ENCODE data around the gene HOXD9.

Gene HOXD9

DNA sequence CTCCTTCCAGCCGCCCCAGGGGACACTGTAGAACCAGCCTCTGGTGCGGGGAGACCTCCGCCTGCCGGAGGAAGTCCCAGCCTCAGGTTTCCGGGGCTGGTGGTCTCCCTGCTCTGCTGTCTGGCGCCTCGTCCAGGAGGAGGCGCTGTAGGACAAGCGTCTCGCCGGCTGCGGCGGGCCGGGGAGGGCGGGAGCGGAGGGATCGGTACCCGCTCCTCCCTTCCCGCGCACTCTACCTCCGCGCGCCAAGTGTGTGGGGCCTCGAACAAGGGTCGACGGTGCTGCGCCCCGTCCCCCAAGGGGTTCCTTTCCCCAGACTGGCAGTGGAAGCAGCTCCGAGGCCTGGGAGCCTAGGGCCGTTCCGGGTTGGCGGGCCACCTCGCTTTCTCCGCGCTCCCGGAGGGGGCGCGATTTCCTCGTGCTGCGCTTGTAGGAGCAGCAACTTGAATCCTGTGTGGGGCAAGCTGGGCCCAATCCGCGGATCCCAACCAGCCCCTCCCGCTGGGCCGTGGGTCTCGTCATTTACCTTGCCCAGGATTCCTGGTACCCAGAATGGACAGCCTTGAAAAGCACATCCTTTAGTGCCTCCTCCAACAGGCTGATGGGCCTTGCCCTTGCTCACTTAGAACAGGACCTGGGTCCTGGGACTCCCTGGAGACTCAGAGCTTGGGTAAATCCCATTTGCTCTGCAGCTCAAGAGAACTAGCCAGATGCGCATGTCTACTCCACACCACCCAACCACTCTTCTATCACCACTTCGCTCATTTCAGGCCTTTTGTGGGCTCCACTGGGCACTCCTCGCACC lies 18.2 kb downstream of the HOXD9 start:
- peak; percentile 53 for DNase-seq

- DNase-seq, result no peak
Measured at GRCh38 chr2:176142281-176142680, 19.8 kb downstream of the HOXD9 start.

DNA sequence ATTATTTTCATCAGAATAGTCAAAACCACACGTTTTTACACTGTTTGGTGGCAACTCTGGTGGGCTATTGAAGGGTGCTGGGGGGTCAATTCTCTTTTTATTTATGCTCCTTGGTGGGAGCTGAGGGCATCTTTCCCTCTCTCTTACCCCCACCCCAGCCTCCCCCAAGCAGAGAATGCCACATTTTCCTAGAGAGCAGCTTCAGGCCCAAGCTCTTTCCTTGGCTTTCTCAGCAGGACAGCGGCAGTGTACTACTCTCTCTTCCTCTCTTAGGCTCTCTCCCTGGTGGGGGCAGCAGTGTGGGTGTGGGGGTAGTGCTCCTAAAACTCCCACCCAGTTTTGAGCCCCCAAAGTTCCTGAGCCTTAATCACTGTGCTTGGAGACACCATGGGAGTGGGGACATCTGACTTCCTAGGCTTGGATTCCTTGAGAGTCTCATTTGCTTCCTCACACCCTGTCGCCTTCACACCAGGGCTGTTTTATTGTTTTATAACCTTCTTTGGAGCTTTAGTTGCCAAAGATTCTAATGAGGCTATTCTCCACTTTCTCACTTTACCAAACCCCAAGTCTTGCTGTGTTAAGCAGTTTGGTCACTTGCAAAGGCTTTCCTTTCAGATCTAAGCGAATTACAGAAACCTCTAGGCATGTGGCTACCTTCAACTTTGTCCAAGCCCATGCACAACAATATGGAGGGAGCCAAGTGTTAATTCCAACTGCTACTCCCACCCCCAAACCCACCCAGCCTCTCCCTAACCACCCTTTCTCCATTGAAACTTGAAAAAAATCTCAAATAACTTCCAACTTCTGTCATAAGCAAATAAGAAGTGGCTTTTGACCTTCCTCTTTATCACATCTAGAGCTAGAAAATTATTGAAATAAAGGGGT lies 22.8 kb downstream of the HOXD9 start:
- DNase-seq, result no peak

- DNase-seq, result no peak
Measured at GRCh38 chr2:176146101-176146500, 23.6 kb downstream of the HOXD9 start.

DNA sequence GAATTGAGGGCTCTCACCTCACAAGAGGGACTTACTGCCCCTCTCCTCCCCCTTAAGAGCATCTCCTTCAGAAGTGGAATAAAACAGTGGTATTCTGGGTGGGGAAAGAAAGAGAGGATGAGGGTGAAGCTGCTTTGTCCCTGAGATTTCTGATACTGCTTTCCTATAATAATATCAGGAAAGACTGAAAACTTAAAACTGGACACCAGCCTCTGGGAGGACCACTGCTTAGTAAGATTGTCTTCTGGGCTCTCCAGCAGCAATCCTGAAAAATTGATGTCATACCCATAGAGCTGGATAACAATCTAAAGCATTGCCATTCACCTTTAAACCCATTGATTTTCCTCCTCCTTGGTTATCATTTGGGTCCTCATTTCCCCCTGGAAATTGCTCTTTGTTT lies 24.1 kb downstream of the HOXD9 start:
- DNase-seq, result no peak

- no peak for DNase-seq
Measured at GRCh38 chr2:176147210-176147799, 24.8 kb downstream of the HOXD9 start.

- no peak for DNase-seq
Measured at GRCh38 chr2:176147800-176148496, 25.4 kb downstream of the HOXD9 start.

- no peak for DNase-seq
Measured at GRCh38 chr2:176148751-176149421, 26.4 kb downstream of the HOXD9 start.

DNA sequence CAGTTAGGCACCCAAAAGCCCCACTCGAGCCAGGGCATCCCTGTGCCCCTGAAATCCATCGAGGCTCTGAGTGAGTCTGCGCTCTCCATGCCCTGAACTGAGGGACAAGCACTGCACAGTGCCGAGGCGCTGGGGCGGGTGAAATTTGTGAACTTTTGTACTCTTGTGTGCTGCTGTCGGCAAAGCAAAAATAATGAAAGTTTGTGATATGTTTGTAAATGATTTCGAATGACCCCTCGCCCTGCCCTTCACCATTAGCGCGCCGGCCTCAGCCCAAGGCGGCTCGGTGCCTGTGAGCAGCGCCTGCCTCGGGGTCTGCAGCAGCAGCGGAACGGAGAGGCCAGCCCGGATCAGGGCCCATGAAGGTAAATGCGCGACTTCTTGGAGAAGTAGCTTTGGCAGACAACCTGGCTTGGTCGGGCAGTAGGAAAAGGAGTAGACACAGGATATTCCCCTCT lies 27.0 kb downstream of the HOXD9 start:
- DNase-seq, result no peak

DNA sequence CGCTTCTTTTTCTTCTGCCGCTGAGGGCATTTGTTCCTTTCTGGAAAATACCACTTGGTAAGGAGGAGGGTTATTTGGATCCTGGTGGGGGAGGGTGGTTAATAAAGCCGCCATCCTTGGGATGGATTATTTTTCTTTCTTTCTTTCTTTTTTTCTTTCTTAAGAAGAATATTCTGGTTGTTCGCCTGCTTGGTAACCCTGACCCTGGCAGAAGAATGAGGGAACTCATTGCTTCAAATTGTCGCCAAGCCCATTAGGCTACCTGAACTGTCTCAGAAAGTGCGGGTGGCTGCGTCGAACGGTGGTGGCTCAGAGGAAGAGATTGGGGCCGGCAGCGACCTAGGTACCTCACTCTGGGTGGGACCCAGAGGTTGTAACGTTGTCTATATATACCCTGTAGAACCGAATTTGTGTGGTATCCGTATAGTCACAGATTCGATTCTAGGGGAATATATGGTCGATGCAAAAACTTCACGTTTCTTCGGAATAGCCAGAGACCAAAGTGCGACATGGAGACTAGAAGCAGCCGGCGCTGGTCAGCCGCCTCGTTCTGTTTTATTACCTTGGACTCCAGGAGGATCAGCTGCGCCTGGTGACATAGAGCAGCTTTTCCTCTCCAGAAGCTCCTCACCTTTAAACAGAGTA lies 27.5 kb downstream of the HOXD9 start:
- no peak for DNase-seq

GRCh38 chr2:176150584-176151441 lies 28.3 kb downstream of the HOXD9 start:
- DNase-seq, result no peak

GRCh38 chr2:176151442-176152287 lies 29.1 kb downstream of the HOXD9 start, which contains the start of gene HOXD4:
Gene HOXD4, plus strand, starts transcription at chr2:176151550. Its CDS starts 84 bp downstream, at chr2:176151634.
- DNase-seq, result no peak

GRCh38 chr2:176152350-176153181 lies 30.0 kb downstream of the HOXD9 start:
- DNase-seq, result no peak

DNA sequence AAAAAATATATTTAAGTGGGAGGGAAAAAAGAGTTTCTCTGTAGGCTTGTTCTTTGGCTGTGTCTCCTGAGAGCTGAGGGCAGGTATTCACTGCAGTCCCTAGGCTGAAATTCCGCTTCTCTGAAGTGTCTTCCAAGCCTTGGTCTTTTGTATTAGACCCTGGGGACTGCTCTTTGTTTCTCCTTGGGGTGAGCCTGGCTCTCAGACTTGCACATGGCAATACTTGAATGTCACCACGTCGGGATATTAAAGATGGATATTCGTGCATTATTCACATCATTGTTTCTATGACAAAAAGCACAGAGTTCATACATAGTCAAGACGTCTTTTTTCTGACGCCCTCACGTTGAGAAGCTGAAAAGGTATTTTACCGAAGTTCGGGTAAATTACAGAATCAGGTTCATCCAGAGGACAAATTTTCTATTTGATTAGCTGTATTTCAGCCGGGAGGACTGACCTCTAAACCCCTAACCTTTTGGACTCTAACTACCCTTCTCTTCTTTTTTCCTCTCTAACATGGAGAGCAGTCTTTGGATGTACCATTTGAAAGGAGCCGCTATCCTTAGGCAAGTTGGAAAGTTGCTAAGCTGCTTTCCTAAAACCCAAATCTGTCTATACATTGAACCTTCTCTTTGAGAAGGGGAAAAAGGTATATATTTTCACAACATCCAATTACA lies 32.2 kb downstream of the HOXD9 start:
- no peak for DNase-seq

GRCh38 chr2:176155356-176156044 lies 33.0 kb downstream of the HOXD9 start:
- DNase-seq, result no peak

DNA sequence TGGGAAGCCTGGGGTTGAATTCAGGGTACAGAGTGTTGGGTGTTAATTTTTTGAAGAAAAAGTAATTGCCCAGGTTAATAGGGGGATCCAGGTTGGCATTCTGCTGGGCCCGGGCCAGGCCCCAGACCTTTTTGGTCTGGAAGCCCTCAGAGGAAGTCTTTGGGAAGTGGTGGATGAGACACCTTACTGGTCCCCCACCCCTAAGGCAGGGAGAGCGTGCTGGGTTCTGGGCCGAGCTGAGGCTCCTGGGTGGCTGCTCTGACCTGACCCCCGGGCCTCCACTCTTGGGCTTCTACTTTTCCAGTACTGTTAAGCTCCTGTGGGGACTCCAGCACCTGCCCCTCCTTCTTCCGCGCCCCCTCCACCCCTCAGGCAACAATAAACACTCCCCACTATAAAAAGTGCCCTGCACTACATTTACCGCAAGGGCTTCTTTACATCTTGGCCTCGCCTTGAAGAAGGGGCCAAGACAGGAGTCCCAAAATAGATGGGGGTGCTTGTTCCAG lies 33.8 kb downstream of the HOXD9 start:
- DNase-seq, result no peak

GRCh38 chr2:176156807-176157498 lies 34.4 kb downstream of the HOXD9 start, which contains the start of gene HOXD3:
Gene HOXD3, plus strand, starts transcription at chr2:176157307. Its CDS starts 11,808 bp downstream, at chr2:176169115.
- no peak for DNase-seq
